PC-3 (cell line): ENCODE measurements around the gene ELOA. TPM values are rescaled to one million over a fixed set of nuclear protein-coding genes. Genes with fewer than 3 reads are reported as not detected.
A peak's percentile ranks its signal among the peaks of the same experiment; 100 is the strongest.

ENCODE experiments used
- ATAC-seq: fragments of 200-7000 bp; cut with Tn5 transposase; 2 replicates; pipeline ENCODE4 v1.9.1; 2020; ENCODE audit warnings: mild to moderate bottlenecking, moderate library complexity
- BruUV-seq: library from RNA; stranded (reverse); fragments of 400-500 nt; replicated peaks from 2 replicates; lab custom pipeline; 2021; lab: Mats Ljungman, UMichigan
- CTCF ChIA-PET: fragments of 300-600 bp; sonication (Branson Sonifier 250); formaldehyde crosslinking; loops from one replicate; lab custom pipeline; 2022; ENCODE audit warnings: antibody characterized with exemption; lab: Charles Lee
- POLR2A ChIA-PET: fragments of 300-600 bp; sonication (Branson Sonifier 250); formaldehyde crosslinking; loops from one replicate; lab custom pipeline; 2022; ENCODE audit warnings: antibody characterized with exemption; ENCODE audit not compliant: unreplicated experiment; lab: Charles Lee
- DNase-seq: peaks from one replicate; pipeline ENCODE4 v3.0.0-alpha.2; 2015
- H2AFZ ChIP-seq: fragments of 300-600 bp; sonication (generic); 2 replicates; pipeline ENCODE4 v1.6.0; 2016; ENCODE audit warnings: antibody characterized with exemption, low read length
- H3F3A ChIP-seq: fragments of 300-600 bp; sonication (generic); one replicate; pipeline ENCODE4 v1.6.0; 2017; ENCODE audit warnings: antibody characterized with exemption, low read length, control low read depth, mild to moderate bottlenecking; ENCODE audit not compliant: unreplicated experiment
- H3K27ac ChIP-seq: fragments of 300-600 bp; sonication (generic); 2 replicates; pipeline ENCODE4 v1.5.1; 2016; ENCODE audit warnings: mild to moderate bottlenecking, low read length
- H3K27me3 ChIP-seq: fragments of 300-600 bp; sonication (generic); 2 replicates; pipeline ENCODE4 v1.6.1; 2016; ENCODE audit warnings: low read length, mixed read lengths
- H3K36me3 ChIP-seq: fragments of 300-600 bp; sonication (generic); 2 replicates; pipeline ENCODE4 v1.6.1; 2016; ENCODE audit warnings: low read depth, mixed run types, low read length, mixed read lengths
- H3K4me1 ChIP-seq: fragments of 300-600 bp; sonication (generic); 2 replicates; pipeline ENCODE4 v1.5.1; 2016; ENCODE audit warnings: low read length; ENCODE audit not compliant: insufficient read depth
- H3K4me2 ChIP-seq: fragments of 300-600 bp; sonication (generic); 2 replicates; pipeline ENCODE4 v1.6.0; 2016; ENCODE audit warnings: low read length
- H3K4me3 ChIP-seq: fragments of 300-600 bp; sonication (generic); 2 replicates; pipeline ENCODE4 v1.5.1; 2016; ENCODE audit warnings: mild to moderate bottlenecking, low read length, mixed read lengths
- H3K79me2 ChIP-seq: fragments of 300-600 bp; sonication (generic); 2 replicates; pipeline ENCODE4 v1.6.1; 2017; ENCODE audit warnings: low read length, mixed read lengths
- H3K9ac ChIP-seq: fragments of 300-600 bp; sonication (generic); 2 replicates; pipeline ENCODE4 v1.6.0; 2016; ENCODE audit warnings: mild to moderate bottlenecking, low read length
- H3K9me2 ChIP-seq: fragments of 300-600 bp; sonication (generic); replicated peaks from 2 replicates; pipeline ENCODE4 v1.6.1; 2016; ENCODE audit warnings: mixed run types, low read length, mixed read lengths
- H3K9me3 ChIP-seq: fragments of 300-600 bp; sonication (generic); 2 replicates; pipeline ENCODE4 v1.6.1; 2016; ENCODE audit warnings: low read length, mixed read lengths
- H4K20me1 ChIP-seq: fragments of 300-600 bp; sonication (generic); 2 replicates; pipeline ENCODE4 v1.6.1; 2016; ENCODE audit warnings: low read length, mixed read lengths
- EZH2 ChIP-seq: fragments of 300-600 bp; sonication (generic); IDR thresholded peaks from one replicate; pipeline ENCODE4 v1.6.1; 2017; ENCODE audit warnings: antibody characterized with exemption, mild to moderate bottlenecking, low read length; ENCODE audit not compliant: unreplicated experiment
- EZH2phosphoT487 ChIP-seq: fragments of 300-600 bp; sonication (generic); IDR thresholded peaks from 2 replicates; pipeline ENCODE4 v1.6.1; 2018; ENCODE audit warnings: mild to moderate bottlenecking, antibody characterized with exemption, low read length, borderline replicate concordance
- intact Hi-C: fragments of 100-400 bp; cut with micrococcal nuclease; formaldehyde crosslinking; loops from 2 replicates; pipeline ENCODE4 v1.9.0; 2023
- total RNA-seq: library from RNA; depleted of rRNA; stranded (reverse); fragments of >200 nt; gene quantifications from 2 replicates; pipeline ENCODE4 v1.2.3, GENCODE V29; 2014
- TF ChIP-seq, protein P1 (sequence below): fragments of 300-600 bp; sonication (generic); conservative IDR thresholded peaks from 2 replicates; pipeline ENCODE4 v1.5.1; 2017; ENCODE audit warnings: antibody characterized with exemption, low read depth, mild to moderate bottlenecking, low read length

The ELOA gene
- total RNA-seq, 1 experiment from 2014 or later, result 50.9 TPM

DNA sequence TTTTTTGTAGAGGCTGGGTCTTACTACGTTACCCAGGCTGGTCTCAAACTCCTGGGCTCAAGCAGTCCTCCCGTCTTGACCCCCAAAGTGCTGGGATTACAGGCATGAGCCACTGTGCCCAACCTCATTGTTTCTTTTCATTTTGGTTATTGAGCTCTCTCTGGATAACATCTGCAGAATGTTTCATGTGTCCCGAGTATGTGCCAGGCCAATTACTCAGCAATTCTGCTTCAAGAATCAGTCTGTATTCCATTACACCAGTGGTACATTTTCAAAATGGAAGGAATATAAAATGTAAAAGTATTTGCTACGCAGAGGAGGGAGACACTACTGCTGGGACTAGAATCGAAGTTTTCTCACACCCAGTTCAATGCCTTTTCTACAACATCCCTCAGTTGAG lies 1.7 kb upstream of the ELOA start:
- Histone ChIP-seq H3K79me2 (peaks cover 33% of the 10 kb centered on the region), H3K36me3 (no peaks in the 10 kb centered on the region), H3K27ac (no peak overlapping the region), H3K27me3 (no peaks in the 10 kb centered on the region), H3F3A (no peaks in the 10 kb centered on the region), H3K4me3 (no peak overlapping the region), H3K4me2 (no peak overlapping the region), H4K20me1 (peaks cover 16% of the 10 kb centered on the region), H3K9me2 (no peaks in the 10 kb centered on the region), H2AFZ (no peak overlapping the region), H3K4me1 (peaks cover 18% of the 10 kb centered on the region), H3K9ac (no peak overlapping the region), H3K9me3 (no peaks in the 10 kb centered on the region)
- intact Hi-C loops, result no loop called here
- ATAC-seq, result no peak
- POLR2A ChIA-PET, result no interaction called here
- DNase-seq, result no peak
- CTCF ChIA-PET, result no interaction called here
- no TSS peak for BruUV-seq
- TF ChIP-seq, protein P1, sequence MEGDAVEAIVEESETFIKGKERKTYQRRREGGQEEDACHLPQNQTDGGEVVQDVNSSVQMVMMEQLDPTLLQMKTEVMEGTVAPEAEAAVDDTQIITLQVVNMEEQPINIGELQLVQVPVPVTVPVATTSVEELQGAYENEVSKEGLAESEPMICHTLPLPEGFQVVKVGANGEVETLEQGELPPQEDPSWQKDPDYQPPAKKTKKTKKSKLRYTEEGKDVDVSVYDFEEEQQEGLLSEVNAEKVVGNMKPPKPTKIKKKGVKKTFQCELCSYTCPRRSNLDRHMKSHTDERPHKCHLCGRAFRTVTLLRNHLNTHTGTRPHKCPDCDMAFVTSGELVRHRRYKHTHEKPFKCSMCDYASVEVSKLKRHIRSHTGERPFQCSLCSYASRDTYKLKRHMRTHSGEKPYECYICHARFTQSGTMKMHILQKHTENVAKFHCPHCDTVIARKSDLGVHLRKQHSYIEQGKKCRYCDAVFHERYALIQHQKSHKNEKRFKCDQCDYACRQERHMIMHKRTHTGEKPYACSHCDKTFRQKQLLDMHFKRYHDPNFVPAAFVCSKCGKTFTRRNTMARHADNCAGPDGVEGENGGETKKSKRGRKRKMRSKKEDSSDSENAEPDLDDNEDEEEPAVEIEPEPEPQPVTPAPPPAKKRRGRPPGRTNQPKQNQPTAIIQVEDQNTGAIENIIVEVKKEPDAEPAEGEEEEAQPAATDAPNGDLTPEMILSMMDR, result no peak
- TF ChIP-seq EZH2phosphoT487 (no peak), EZH2 (no peak)

DNA sequence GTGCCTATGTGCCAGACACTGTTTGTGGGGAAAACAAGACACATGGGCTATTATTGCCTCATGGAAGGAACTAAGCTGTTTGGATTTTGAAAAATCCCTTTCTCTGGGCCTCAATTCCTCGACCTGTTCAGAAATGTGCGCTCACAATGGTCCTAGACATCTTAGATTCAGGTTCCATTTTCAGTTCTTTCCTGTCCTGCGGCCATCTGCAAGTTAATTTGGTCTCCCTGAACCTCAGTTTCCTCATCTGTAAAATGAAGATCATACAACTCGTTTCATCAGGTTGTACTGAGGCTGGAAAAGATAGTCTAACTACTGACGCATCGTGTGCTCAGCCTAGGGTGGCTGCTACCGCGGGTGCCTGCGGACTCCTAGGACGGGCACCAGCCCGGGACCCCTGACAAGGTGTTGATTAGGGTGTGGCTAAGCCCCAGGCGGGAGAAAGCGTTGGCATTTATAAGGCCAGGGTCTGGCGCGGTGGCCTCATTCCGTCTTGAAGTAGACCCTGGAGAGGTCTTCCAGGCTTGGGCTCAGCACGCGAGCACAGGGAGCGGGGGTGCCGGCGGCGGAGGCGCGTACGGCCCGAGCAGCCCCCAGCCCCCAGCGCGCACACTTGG lies 493 bp upstream of the ELOA start:
- TF ChIP-seq EZH2 (no peak), EZH2phosphoT487 (no peak)
- TF ChIP-seq, protein P1, result no peak
- ATAC-seq (peak; percentile 48), DNase-seq (peak; percentile 13)
- H3K4me2 ChIP-seq, result peak overlapping the region; percentile 96
- peaks cover 27% of the 10 kb centered on the region for H4K20me1 ChIP-seq
- peaks cover 45% of the 10 kb centered on the region for H3K79me2 ChIP-seq
- H2AFZ ChIP-seq, result peak overlapping the region; percentile 90
- BruUV-seq, result TSS peak; percentile 83
- ChIA-PET POLR2A (interaction anchor here (0.6 kb wide), 1 partner anchor 41 kb away, joined by 3 read pairs; no protein-coding TSS in a partner anchor), CTCF (no interaction called here)
- 0 out of 2 replicates have a peak overlapping the region, but pooled peaks have one; percentile 14 for H3K27ac ChIP-seq
- H3K9me2 ChIP-seq, result no peaks in the 10 kb centered on the region
- H3F3A ChIP-seq, result no peaks in the 10 kb centered on the region
- no peaks in the 10 kb centered on the region; the same call in 1 of the 2 replicates for H3K36me3 ChIP-seq
- intact Hi-C loops, result no loop called here
- peaks cover 18% of the 10 kb centered on the region for H3K4me1 ChIP-seq
- no peaks in the 10 kb centered on the region for H3K9me3 ChIP-seq
- peak overlapping the region; percentile 88 for H3K4me3 ChIP-seq
- no peaks in the 10 kb centered on the region for H3K27me3 ChIP-seq
- H3K9ac ChIP-seq, result peak overlapping the region; percentile 90

DNA sequence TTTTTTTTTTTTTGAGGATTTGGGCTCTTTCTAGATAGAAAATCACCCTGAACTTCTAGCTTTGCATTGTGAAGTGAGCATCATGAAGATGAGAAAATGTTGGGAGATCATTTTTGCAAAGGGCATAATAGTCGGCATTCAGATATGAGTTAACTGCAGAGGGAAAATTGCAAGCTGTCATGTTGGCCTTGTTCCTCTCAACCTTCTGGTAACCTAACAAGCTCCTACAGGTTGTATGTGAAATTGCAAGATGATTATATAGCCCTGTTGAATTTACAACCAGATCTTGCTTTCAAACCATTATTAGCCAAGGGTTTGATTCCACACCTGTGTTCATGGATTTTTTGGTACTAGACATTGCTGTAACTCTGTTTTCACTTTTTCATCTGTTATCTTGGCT lies 2.2 kb downstream of the ELOA start:
- DNase-seq (peak; percentile 52), ATAC-seq (no peak)
- H2AFZ ChIP-seq, result no peak overlapping the region
- no peaks in the 10 kb centered on the region for H3K9me3 ChIP-seq
- peaks cover 14% of the 10 kb centered on the region; the same call in 1 of the 2 replicates for H3K36me3 ChIP-seq
- intact Hi-C loops, result no loop called here
- ChIA-PET CTCF (interaction anchor here (0.5 to 0.7 kb wide), 5 partner anchors 64 to 1602 kb away, joined by 3 to 12 read pairs (median 6); no protein-coding TSS in a partner anchor), POLR2A (interaction anchor here (0.6 to 0.8 kb wide), 2 partner anchors 12 to 54 kb away, joined by 10 to 22 read pairs; partner anchors contain the start of gene RPL11)
- peaks cover 28% of the 10 kb centered on the region for H4K20me1 ChIP-seq
- H3K27me3 ChIP-seq, result no peaks in the 10 kb centered on the region
- H3K9ac ChIP-seq, result no peak overlapping the region; the same call in 1 of the 2 replicates
- BruUV-seq, result no TSS peak
- TF ChIP-seq EZH2 (no peak), EZH2phosphoT487 (no peak)
- TF ChIP-seq, protein P1, result peak; percentile 47
- no peaks in the 10 kb centered on the region for H3F3A ChIP-seq
- no peak overlapping the region for H3K27ac ChIP-seq
- peaks cover 18% of the 10 kb centered on the region for H3K4me1 ChIP-seq
- H3K9me2 ChIP-seq, result no peaks in the 10 kb centered on the region
- peak overlapping the region; percentile 96 for H3K4me2 ChIP-seq
- H3K4me3 ChIP-seq, result peak overlapping the region; percentile 88
- H3K79me2 ChIP-seq, result peaks cover 66% of the 10 kb centered on the region
